ENCODE measurements around the gene RPS6KA5.

The RPS6KA5 gene

GRCh38 chr14:90995785-90996184 is 64.7 kb downstream of the RPS6KA5 start:
- H3K4me1 ChIP-seq (ENCODE audit: insufficient read depth, low read length, severe bottlenecking), result no peaks in the 10 kb centered on the region
- no peaks in the 10 kb centered on the region for H3F3A ChIP-seq (ENCODE audit: insufficient read depth, low read length)
- H3K4me2 ChIP-seq (ENCODE audit: low read length), result no peak overlapping the region

GRCh38 chr14:90993792-90994191 is 66.6 kb downstream of the RPS6KA5 start:
- H3K4me1 ChIP-seq (ENCODE audit: insufficient read depth, low read length, severe bottlenecking), result no peaks in the 10 kb centered on the region
- no peaks in the 10 kb centered on the region for H3K9me3 ChIP-seq (ENCODE audit: low read length)
- no peaks in the 10 kb centered on the region for H3K36me3 ChIP-seq (ENCODE audit: insufficient read depth, low read length)
- H3F3A ChIP-seq (ENCODE audit: insufficient read depth, low read length), result no peaks in the 10 kb centered on the region
- no peak overlapping the region for H3K4me2 ChIP-seq (ENCODE audit: low read length)
- no peaks in the 10 kb centered on the region for H4K20me1 ChIP-seq (ENCODE audit: insufficient read depth, low read length)
- no peaks in the 10 kb centered on the region for H3K9me2 ChIP-seq (ENCODE audit: low read depth, low read length)
- TF ChIP-seq, protein P1, sequence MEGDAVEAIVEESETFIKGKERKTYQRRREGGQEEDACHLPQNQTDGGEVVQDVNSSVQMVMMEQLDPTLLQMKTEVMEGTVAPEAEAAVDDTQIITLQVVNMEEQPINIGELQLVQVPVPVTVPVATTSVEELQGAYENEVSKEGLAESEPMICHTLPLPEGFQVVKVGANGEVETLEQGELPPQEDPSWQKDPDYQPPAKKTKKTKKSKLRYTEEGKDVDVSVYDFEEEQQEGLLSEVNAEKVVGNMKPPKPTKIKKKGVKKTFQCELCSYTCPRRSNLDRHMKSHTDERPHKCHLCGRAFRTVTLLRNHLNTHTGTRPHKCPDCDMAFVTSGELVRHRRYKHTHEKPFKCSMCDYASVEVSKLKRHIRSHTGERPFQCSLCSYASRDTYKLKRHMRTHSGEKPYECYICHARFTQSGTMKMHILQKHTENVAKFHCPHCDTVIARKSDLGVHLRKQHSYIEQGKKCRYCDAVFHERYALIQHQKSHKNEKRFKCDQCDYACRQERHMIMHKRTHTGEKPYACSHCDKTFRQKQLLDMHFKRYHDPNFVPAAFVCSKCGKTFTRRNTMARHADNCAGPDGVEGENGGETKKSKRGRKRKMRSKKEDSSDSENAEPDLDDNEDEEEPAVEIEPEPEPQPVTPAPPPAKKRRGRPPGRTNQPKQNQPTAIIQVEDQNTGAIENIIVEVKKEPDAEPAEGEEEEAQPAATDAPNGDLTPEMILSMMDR (IDR thresholded peaks at IDR 0.05; ENCODE audit: low read length), result no peak
- TF ChIP-seq EZH2 (IDR thresholded peaks at IDR 0.05; ENCODE audit: borderline replicate concordance, low read length), result no peak
- no peak overlapping the region for H3K4me3 ChIP-seq (ENCODE audit: low read depth, low read length, poor library complexity, severe bottlenecking)
- H2AFZ ChIP-seq (ENCODE audit: low read length), result no peak overlapping the region
- H3K9ac ChIP-seq (ENCODE audit: low read length), result no peak overlapping the region
- H3K27ac ChIP-seq (ENCODE audit: low read depth, low read length, poor library complexity, severe bottlenecking), result no peak overlapping the region
- H3K79me2 ChIP-seq (ENCODE audit: insufficient read depth, low read length), result no peaks in the 10 kb centered on the region
- H3K27me3 ChIP-seq (ENCODE audit: insufficient read depth, low read length), result no peaks in the 10 kb centered on the region

More at GRCh38 chr14:90995785-90996184, 64.7 kb downstream of the RPS6KA5 start:
- Histone ChIP-seq H3K27me3 (ENCODE audit: insufficient read depth, low read length) (no peaks in the 10 kb centered on the region), H3K27ac (ENCODE audit: low read depth, low read length, poor library complexity, severe bottlenecking) (no peak overlapping the region), H3K36me3 (ENCODE audit: insufficient read depth, low read length) (no peaks in the 10 kb centered on the region), H3K4me3 (ENCODE audit: low read depth, low read length, poor library complexity, severe bottlenecking) (no peak overlapping the region), H4K20me1 (ENCODE audit: insufficient read depth, low read length) (no peaks in the 10 kb centered on the region), H3K9ac (ENCODE audit: low read length) (no peak overlapping the region), H3K79me2 (ENCODE audit: insufficient read depth, low read length) (no peaks in the 10 kb centered on the region), H2AFZ (ENCODE audit: low read length) (no peak overlapping the region), H3K9me3 (ENCODE audit: low read length) (no peaks in the 10 kb centered on the region), H3K9me2 (ENCODE audit: low read depth, low read length) (no peaks in the 10 kb centered on the region)
- TF ChIP-seq, protein P1 (IDR thresholded peaks at IDR 0.05; ENCODE audit: low read length), result no peak
- TF ChIP-seq EZH2 (IDR thresholded peaks at IDR 0.05; ENCODE audit: borderline replicate concordance, low read length), result no peak

GRCh38 chr14:90991690-90992443 is 68.6 kb downstream of the RPS6KA5 start:
- no peaks in the 10 kb centered on the region for H3F3A ChIP-seq (ENCODE audit: insufficient read depth, low read length)
- no peaks in the 10 kb centered on the region for H3K36me3 ChIP-seq (ENCODE audit: insufficient read depth, low read length)
- no peak overlapping the region for H3K27ac ChIP-seq (ENCODE audit: low read depth, low read length, poor library complexity, severe bottlenecking)
- no peaks in the 10 kb centered on the region for H3K9me3 ChIP-seq (ENCODE audit: low read length)
- H3K79me2 ChIP-seq (ENCODE audit: insufficient read depth, low read length), result no peaks in the 10 kb centered on the region
- no peaks in the 10 kb centered on the region for H3K9me2 ChIP-seq (ENCODE audit: low read depth, low read length)
- H3K4me3 ChIP-seq (ENCODE audit: low read depth, low read length, poor library complexity, severe bottlenecking), result no peak overlapping the region
- no peaks in the 10 kb centered on the region for H4K20me1 ChIP-seq (ENCODE audit: insufficient read depth, low read length)
- H3K4me2 ChIP-seq (ENCODE audit: low read length), result no peak overlapping the region
- no peaks in the 10 kb centered on the region for H3K27me3 ChIP-seq (ENCODE audit: insufficient read depth, low read length)
- H3K9ac ChIP-seq (ENCODE audit: low read length), result no peak overlapping the region
- H3K4me1 ChIP-seq (ENCODE audit: insufficient read depth, low read length, severe bottlenecking), result no peaks in the 10 kb centered on the region
- H2AFZ ChIP-seq (ENCODE audit: low read length), result no peak overlapping the region
- TF ChIP-seq EZH2 (IDR thresholded peaks at IDR 0.05; ENCODE audit: borderline replicate concordance, low read length), result no peak
- TF ChIP-seq, protein P1 (IDR thresholded peaks at IDR 0.05; ENCODE audit: low read length), result no peak
